Smooth muscle cell (in vitro differentiated cells): ENCODE measurements around the gene TRABD2B. TPM values are rescaled to one million over a fixed set of nuclear protein-coding genes. Genes with fewer than 3 reads are reported as not detected.

Experiments used
- DNase-seq: peaks from one replicate; lab custom pipeline; 2025; ENCODE audit not compliant: unreplicated experiment; lab: John Stamatoyannopoulos, UW
- H2AFZ ChIP-seq: fragments of 200-600 bp; sonication (generic); 2 replicates; pipeline ENCODE4 v1.6.0; 2016; ENCODE audit warnings: antibody characterized with exemption, low read depth, mild to moderate bottlenecking
- H3F3A ChIP-seq: fragments of 200-600 bp; sonication (generic); 2 replicates; pipeline ENCODE4 v1.6.0; 2017; ENCODE audit warnings: antibody characterized with exemption, low read depth
- H3K27ac ChIP-seq: fragments of 200-600 bp; sonication (generic); 2 replicates; pipeline ENCODE4 v1.5.1; 2016; ENCODE audit warnings: low read depth, mild to moderate bottlenecking
- H3K27me3 ChIP-seq: fragments of 200-600 bp; sonication (generic); 2 replicates; pipeline ENCODE4 v1.6.1; 2016; ENCODE audit warnings: low read depth, mild to moderate bottlenecking
- H3K36me3 ChIP-seq: fragments of 200-600 bp; sonication (generic); 2 replicates; pipeline ENCODE4 v1.5.1; 2016; ENCODE audit warnings: low read depth
- H3K4me1 ChIP-seq: fragments of 200-600 bp; sonication (generic); 2 replicates; pipeline ENCODE4 v1.5.1; 2016; ENCODE audit warnings: low read depth
- H3K4me2 ChIP-seq: fragments of 200-600 bp; sonication (generic); 2 replicates; pipeline ENCODE4 v1.6.0; 2016; ENCODE audit warnings: mild to moderate bottlenecking
- H3K4me3 ChIP-seq: fragments of 200-600 bp; sonication (generic); 2 replicates; pipeline ENCODE4 v1.5.1; 2016; ENCODE audit warnings: mild to moderate bottlenecking
- H3K79me2 ChIP-seq: fragments of 200-600 bp; sonication (generic); 2 replicates; pipeline ENCODE4 v1.6.0; 2016; ENCODE audit warnings: low read depth, mild to moderate bottlenecking
- H3K9ac ChIP-seq: fragments of 200-600 bp; sonication (generic); 2 replicates; pipeline ENCODE4 v1.6.0; 2016; ENCODE audit warnings: low read depth
- H3K9me3 ChIP-seq: fragments of 200-600 bp; sonication (generic); replicated peaks from 2 replicates; pipeline ENCODE4 v1.5.1; 2016; ENCODE audit warnings: low read depth
- H4K20me1 ChIP-seq: fragments of 200-600 bp; sonication (generic); 2 replicates; pipeline ENCODE4 v1.6.0; 2016; ENCODE audit warnings: low read depth
- CTCF ChIP-seq: fragments of 200-600 bp; sonication (generic); IDR thresholded peaks from 2 replicates; pipeline ENCODE4 v1.5.1; 2017; ENCODE audit warnings: borderline replicate concordance, mild to moderate bottlenecking, antibody characterized with exemption; ENCODE audit not compliant: insufficient read depth, poor library complexity, severe bottlenecking
- WGBS: methylation state at CpG from one replicate; pipeline ENCODE4 v1.1.7; 2016; ENCODE audit warnings: low lambda C conversion rate; 5-methylcytosine and 5-hydroxymethylcytosine counted together
- polyA plus RNA-seq: library from polyadenylated mRNA; unstranded; fragments of >200 nt; fragmentation: Nextera tagmentation; extraction: Ambion mirVana; gene quantifications from 2 replicates; pipeline ENCODE4 v1.2.1, GENCODE V29; 2016
- total RNA-seq: library from RNA; depleted of rRNA; stranded (reverse); fragments of >200 nt; gene quantifications from 2 replicates; pipeline ENCODE4 v1.2.3, GENCODE V29; 2014

The TRABD2B gene
- total and polyA plus RNA-seq, 2 experiments from 2014 or later: 0.94 to 4.9 TPM

- no peak overlapping the region for H3K27ac ChIP-seq
- no peak overlapping the region for H3K9ac ChIP-seq
- no peaks in the 10 kb centered on the region for H3K79me2 ChIP-seq
- no peak for TF ChIP-seq CTCF
- no peak overlapping the region for H3K4me2 ChIP-seq
- no peak for DNase-seq
- H3K9me3 ChIP-seq: no peaks in the 10 kb centered on the region
- no peak overlapping the region for H3K4me3 ChIP-seq
- no peaks in the 10 kb centered on the region for H3K36me3 ChIP-seq
- no peaks in the 10 kb centered on the region for H4K20me1 ChIP-seq
- WGBS: 82% methylated on average over 5 of the region's 6 CpGs
- H3F3A ChIP-seq: peaks cover 13% of the 10 kb centered on the region
- no peak overlapping the region for H2AFZ ChIP-seq
- H3K27me3 ChIP-seq: no peaks in the 10 kb centered on the region
- peaks cover 21% of the 10 kb centered on the region for H3K4me1 ChIP-seq
Measured at GRCh38 chr1:48040154-48040553, 43.0 kb upstream of the TRABD2B start.

- Histone ChIP-seq H2AFZ (no peak overlapping the region), H3K36me3 (no peaks in the 10 kb centered on the region), H3K4me3 (no peak overlapping the region), H3K27ac (no peak overlapping the region), H3K9me3 (no peaks in the 10 kb centered on the region), H4K20me1 (no peaks in the 10 kb centered on the region), H3K4me2 (peak overlapping the region; percentile 35), H3F3A (peaks cover 13% of the 10 kb centered on the region), H3K27me3 (no peaks in the 10 kb centered on the region), H3K4me1 (peaks cover 21% of the 10 kb centered on the region), H3K79me2 (no peaks in the 10 kb centered on the region), H3K9ac (no peak overlapping the region)
- no peak for DNase-seq
- WGBS: 48% methylated on average over 12 of the region's 12 CpGs
- TF ChIP-seq CTCF: no peak
Measured at GRCh38 chr1:48039088-48040054, 42.2 kb upstream of the TRABD2B start.

DNA sequence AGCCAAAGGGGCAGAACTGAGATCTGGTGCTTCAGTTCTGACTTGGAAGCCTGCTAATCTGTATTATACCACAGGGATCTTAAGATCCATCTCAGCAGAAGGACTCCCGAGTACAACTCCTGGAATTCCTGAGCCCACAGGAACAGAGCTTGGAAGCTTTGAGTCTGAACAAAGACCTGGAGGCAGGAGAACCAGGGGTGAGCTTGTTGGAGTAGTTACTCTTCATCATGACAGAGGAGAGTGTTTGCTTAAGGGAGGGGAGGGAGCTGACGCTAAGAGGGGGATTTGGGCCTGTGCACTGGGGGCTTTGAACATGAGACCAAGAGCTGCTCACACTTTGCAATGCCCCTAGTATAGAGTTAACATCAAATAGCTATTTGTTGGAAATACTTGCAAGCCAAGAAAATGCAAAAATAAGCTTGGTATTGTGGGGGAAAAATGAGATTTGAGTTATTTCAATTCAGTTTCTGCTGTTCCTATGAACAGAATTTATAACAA, 41.1 kb upstream of the TRABD2B start:
- Histone ChIP-seq H2AFZ (no peak overlapping the region), H3K36me3 (no peaks in the 10 kb centered on the region), H3K27me3 (no peaks in the 10 kb centered on the region), H3K79me2 (no peaks in the 10 kb centered on the region), H3F3A (peaks cover 13% of the 10 kb centered on the region), H3K27ac (no peak overlapping the region), H3K9ac (no peak overlapping the region), H3K4me3 (no peak overlapping the region), H4K20me1 (no peaks in the 10 kb centered on the region), H3K4me1 (peaks cover 21% of the 10 kb centered on the region), H3K4me2 (no peak overlapping the region), H3K9me3 (no peaks in the 10 kb centered on the region)
- WGBS: 59% methylated on average over 2 of the region's 2 CpGs
- no peak for DNase-seq
- TF ChIP-seq CTCF: no peak
